ENCODE measurements around the gene GALNT18.

GRCh38 chr11:11390068-11390771 is 231.6 kb downstream of the GALNT18 start:
- TF ChIP-seq, protein P1, sequence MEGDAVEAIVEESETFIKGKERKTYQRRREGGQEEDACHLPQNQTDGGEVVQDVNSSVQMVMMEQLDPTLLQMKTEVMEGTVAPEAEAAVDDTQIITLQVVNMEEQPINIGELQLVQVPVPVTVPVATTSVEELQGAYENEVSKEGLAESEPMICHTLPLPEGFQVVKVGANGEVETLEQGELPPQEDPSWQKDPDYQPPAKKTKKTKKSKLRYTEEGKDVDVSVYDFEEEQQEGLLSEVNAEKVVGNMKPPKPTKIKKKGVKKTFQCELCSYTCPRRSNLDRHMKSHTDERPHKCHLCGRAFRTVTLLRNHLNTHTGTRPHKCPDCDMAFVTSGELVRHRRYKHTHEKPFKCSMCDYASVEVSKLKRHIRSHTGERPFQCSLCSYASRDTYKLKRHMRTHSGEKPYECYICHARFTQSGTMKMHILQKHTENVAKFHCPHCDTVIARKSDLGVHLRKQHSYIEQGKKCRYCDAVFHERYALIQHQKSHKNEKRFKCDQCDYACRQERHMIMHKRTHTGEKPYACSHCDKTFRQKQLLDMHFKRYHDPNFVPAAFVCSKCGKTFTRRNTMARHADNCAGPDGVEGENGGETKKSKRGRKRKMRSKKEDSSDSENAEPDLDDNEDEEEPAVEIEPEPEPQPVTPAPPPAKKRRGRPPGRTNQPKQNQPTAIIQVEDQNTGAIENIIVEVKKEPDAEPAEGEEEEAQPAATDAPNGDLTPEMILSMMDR (IDR thresholded peaks at IDR 0.05): no peak
- no peak for TF ChIP-seq POLR2A (IDR thresholded peaks at IDR 0.05)
